Gastrocnemius medialis (tissue), 4 donors: ENCODE results near the gene FAM107B. TPM values are rescaled to one million over a fixed set of nuclear protein-coding genes. Genes with fewer than 3 reads are reported as not detected.

Experiments
- ATAC-seq, 2 donors: fragments of 150-250 bp; one replicate each; pipeline ENCODE4 v1.9.1; 2016
- DNase-seq, 2 donors: peaks; one replicate each; pipeline ENCODE4 v3.0.0-alpha.2; 2019
- H3K27ac ChIP-seq, 4 donors: fragments of 200-600 bp; sonication (generic); 1 replicate in 1 of 4; 2 replicates in 3 of 4; pipeline ENCODE4 v1.5.1; 2016 to 2018; ENCODE audit warnings: mild to moderate bottlenecking in 2 of 4, moderate library complexity in 1 of 4
- H3K27me3 ChIP-seq, 3 donors: fragments of 200-600 bp; sonication (generic) in 2 of 3; 1 replicate in 1 of 3; 2 replicates in 2 of 3; pipeline versions ENCODE4 v1.5.1 to v1.6.0; 2016 to 2019; ENCODE audit warnings: mild to moderate bottlenecking in 1 of 3, moderate library complexity in 1 of 3
- H3K36me3 ChIP-seq, 2 donors: fragments of 200-600 bp; sonication (generic) in 1 of 2; one replicate each; pipeline ENCODE4 v1.5.1; 2017 to 2018
- H3K4me1 ChIP-seq, 2 donors: fragments of 200-600 bp; sonication (generic) in 1 of 2; one replicate each; pipeline ENCODE4 v1.5.1; 2016 to 2017; ENCODE audit warnings: mild to moderate bottlenecking in 2 of 2
- H3K4me3 ChIP-seq, 4 donors: fragments of 200-600 bp; sonication (generic) in 3 of 4; 1 replicate in 1 of 4; 2 replicates in 3 of 4; pipeline ENCODE4 v1.5.1; 2016 to 2019; ENCODE audit warnings: mild to moderate bottlenecking in 2 of 4
- H3K9me3 ChIP-seq, 3 donors: fragments of 200-600 bp; sonication (generic) in 2 of 3; 1 replicate in 1 of 3; 2 replicates in 2 of 3; pipeline ENCODE4 v1.5.1; 2016 to 2019
- POLR2A ChIP-seq, 2 donors: fragments of 450-650 bp; IDR thresholded peaks; one replicate each; pipeline ENCODE4 v1.6.1; 2017; ENCODE audit warnings: antibody characterized with exemption in 2 of 2, mild to moderate bottlenecking in 2 of 2, moderate library complexity in 2 of 2
- in situ Hi-C, 4 donors: fragments of 200-750 bp; cut with MboI; loops; one replicate each; pipeline versions ENCODE4 v1.15.0 to v1.8.0; 2017; ENCODE audit warnings: low sequenced_read_pairs in 4 of 4
- intact Hi-C: fragments of 100-400 bp; cut with DNase I; formaldehyde crosslinking; loops from one replicate; pipeline ENCODE4 v1.15.1; 2023; ENCODE audit warnings: low total_unique reads
- total RNA-seq, 4 donors: library from RNA; depleted of rRNA; stranded (reverse); fragments of >200 nt; gene quantifications; one replicate each; pipeline versions ENCODE4 v1.1.0 to v1.2.3, GENCODE V29; 2016
- TF ChIP-seq, protein P1 (sequence below), 5 experiments: fragments of 450-650 bp in 3 of 5; fragments of 200-600 bp in 2 of 5; sonication (generic) in 2 of 5; IDR thresholded peaks in 4 of 5; conservative IDR thresholded peaks in 1 of 5; 1 replicate in 4 of 5; 2 replicates in 1 of 5; pipeline ENCODE4 v1.5.1; 2016 to 2019; ENCODE audit warnings: antibody characterized with exemption in 5 of 5, mild to moderate bottlenecking in 3 of 5, moderate library complexity in 3 of 5

The FAM107B gene
- total RNA-seq, 4 donors from 2014 or later, result 1.5 to 3.7 (median 2.6) TPM

DNA sequence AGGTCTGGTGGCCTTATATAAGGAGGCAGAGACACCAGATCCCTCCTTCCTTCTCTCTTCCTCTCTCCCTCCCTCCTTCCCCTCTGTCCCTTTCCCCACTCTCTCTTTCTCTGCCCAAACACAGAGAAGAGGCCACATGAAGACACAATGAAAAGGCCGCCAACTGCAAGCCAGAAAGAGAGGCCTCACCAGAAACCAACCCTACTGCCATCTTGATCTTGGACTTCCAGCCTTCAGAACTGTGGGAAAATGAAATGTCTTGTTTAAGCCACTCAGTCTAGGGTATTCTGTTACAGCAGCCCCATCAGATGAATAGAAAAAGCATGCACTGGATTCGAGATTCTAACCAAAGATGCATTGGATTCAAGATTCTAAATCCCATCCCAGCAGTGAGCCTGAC is 168.1 kb downstream of the FAM107B start:
- ATAC-seq (no peak), DNase-seq (no peak)
- in situ Hi-C loops, result no loop called here
- Histone ChIP-seq H3K27me3 (no peaks in the 10 kb centered on the region), H3K27ac (no peak overlapping the region), H3K4me1 (peaks cover 7 to 12% of the 10 kb centered on the region in 2 donors), H3K4me3 (no peak overlapping the region), H3K9me3 (no peaks in the 10 kb centered on the region), H3K36me3 (no peaks in the 10 kb centered on the region)
- TF ChIP-seq, protein P1, sequence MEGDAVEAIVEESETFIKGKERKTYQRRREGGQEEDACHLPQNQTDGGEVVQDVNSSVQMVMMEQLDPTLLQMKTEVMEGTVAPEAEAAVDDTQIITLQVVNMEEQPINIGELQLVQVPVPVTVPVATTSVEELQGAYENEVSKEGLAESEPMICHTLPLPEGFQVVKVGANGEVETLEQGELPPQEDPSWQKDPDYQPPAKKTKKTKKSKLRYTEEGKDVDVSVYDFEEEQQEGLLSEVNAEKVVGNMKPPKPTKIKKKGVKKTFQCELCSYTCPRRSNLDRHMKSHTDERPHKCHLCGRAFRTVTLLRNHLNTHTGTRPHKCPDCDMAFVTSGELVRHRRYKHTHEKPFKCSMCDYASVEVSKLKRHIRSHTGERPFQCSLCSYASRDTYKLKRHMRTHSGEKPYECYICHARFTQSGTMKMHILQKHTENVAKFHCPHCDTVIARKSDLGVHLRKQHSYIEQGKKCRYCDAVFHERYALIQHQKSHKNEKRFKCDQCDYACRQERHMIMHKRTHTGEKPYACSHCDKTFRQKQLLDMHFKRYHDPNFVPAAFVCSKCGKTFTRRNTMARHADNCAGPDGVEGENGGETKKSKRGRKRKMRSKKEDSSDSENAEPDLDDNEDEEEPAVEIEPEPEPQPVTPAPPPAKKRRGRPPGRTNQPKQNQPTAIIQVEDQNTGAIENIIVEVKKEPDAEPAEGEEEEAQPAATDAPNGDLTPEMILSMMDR (IDR thresholded peaks at IDR 0.05 in 4 of 5, conservative IDR thresholded peaks at IDR 0.05 in 1 of 5), result no peak
- no peak for TF ChIP-seq POLR2A (IDR thresholded peaks at IDR 0.05)
- intact Hi-C loops, result loop anchor here (10.0 kb wide), 1 partner anchor 1512 kb away; no protein-coding TSS in a partner anchor

DNA sequence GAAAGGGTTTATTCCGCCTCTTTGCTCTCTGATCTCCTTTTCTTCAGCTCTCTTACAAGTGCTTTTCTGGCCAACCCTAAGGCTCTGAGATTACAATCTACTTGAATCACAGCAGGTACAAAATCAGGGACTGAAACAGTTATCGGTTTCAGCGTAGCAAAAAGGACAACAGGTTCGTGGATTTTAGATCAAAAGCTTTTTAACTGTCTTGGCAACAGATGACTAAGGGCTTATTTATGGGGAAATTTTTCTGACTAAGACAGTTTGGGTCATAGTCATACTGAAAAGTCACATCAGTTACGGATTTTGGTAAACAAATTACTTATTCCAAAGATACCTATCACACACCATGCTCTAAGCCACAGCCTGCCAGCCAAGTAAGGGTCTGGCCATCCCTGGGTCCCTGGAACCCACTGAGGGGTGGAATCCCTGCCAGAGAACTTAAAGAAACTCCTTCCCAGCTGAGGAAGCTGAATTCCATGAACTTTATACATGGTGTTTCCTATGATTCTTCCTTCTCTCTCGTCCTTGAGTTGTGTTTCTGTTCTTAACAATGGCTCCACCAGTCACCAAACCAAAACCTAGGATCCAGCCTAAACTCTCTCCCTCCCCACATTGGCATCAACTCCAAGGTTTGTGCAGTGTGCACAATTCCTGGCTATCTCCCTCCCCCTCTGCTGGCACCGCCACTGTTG is 169.3 kb downstream of the FAM107B start:
- Histone ChIP-seq H3K4me1 (peaks cover 7 to 12% of the 10 kb centered on the region in 2 donors), H3K4me3 (peak overlapping the region; percentile 56 to 79 (median 66)), H3K27ac (peak overlapping the region in 2 of 4 donors; percentile 34 to 58), H3K27me3 (no peaks in the 10 kb centered on the region), H3K9me3 (no peaks in the 10 kb centered on the region), H3K36me3 (no peaks in the 10 kb centered on the region)
- in situ Hi-C loops (no loop called here), intact Hi-C loops (loop anchor here (2.0 to 10.0 kb wide), 3 partner anchors 233 to 1511 kb away; partner anchors contain the start of genes CDNF, HSPA14, MSANTD7 and RPP38)
- TF ChIP-seq POLR2A (IDR thresholded peaks at IDR 0.05), result no peak
- TF ChIP-seq, protein P1 (IDR thresholded peaks at IDR 0.05 in 4 of 5, conservative IDR thresholded peaks at IDR 0.05 in 1 of 5), result no peak
- no peak for DNase-seq
- ATAC-seq, result no peak

DNA sequence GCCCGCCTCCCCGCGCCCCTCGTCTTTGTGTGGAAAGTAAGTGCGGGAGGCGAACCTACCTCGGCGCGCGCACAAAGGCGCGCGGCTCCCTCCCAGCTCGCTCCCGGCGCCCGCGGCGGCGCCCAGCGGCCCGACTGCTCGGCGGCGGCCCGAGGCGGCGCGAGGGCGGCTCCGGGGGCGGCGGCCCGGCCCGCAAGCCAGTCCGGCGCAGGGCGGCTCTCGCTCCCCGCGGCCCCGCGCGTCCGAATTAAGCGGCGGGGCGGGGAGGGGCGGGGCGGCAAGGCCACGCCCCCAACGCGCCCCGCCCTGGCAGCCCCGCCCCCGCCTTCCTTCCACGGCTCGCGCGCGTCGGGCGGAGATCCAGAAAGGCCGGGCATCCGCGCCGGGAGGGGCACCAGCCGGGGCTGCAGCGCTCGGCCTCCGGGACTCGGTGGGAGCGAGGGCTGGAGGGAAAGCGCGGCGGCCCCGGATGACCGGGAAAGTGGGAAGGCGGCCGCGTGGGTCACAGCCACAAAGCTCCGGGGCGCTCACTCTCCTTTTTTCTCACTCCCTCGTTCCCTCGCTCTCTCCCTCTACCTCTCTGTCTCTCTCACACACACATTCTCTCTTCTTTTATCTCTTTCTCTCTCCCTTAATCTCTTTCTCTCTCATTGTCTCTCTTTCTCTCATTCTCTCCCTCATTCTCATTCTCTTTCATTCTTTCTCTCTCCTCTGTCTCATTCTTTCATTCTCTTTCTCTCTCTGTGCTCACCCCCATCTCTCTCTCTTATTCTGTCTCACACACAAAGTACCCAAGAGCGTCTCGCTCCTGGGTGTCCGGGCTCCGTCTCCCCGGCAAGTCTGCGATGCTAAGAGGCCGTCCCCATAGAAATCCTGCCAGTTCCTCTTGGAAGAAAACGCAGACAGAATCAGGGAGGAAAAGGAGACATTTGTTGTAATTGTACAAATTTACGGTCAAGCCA is 170.2 kb downstream of the FAM107B start:
- peak overlapping the region; percentile 56 to 79 (median 66) for H3K4me3 ChIP-seq
- in situ Hi-C loops, result no loop called here
- no peaks in the 10 kb centered on the region for H3K36me3 ChIP-seq
- TF ChIP-seq POLR2A (IDR thresholded peaks at IDR 0.05), result peak in 1 of 2 donors; percentile 66
- TF ChIP-seq, protein P1 (IDR thresholded peaks at IDR 0.05 in 4 of 5, conservative IDR thresholded peaks at IDR 0.05 in 1 of 5), result no peak
- intact Hi-C loops, result loop anchor here (2.0 to 10.0 kb wide), 5 partner anchors 234 to 1510 kb away; partner anchors contain the start of genes CDNF, DCLRE1C, HSPA14 and MSANTD7
- H3K4me1 ChIP-seq, result peaks cover 7 to 12% of the 10 kb centered on the region in 2 donors
- peak; percentile 52 to 53 for DNase-seq
- no peaks in the 10 kb centered on the region for H3K9me3 ChIP-seq
- ATAC-seq, result peak; percentile 89 to 90
- H3K27ac ChIP-seq, result peak overlapping the region; percentile 30 to 58 (median 44)
- H3K27me3 ChIP-seq, result no peaks in the 10 kb centered on the region

DNA sequence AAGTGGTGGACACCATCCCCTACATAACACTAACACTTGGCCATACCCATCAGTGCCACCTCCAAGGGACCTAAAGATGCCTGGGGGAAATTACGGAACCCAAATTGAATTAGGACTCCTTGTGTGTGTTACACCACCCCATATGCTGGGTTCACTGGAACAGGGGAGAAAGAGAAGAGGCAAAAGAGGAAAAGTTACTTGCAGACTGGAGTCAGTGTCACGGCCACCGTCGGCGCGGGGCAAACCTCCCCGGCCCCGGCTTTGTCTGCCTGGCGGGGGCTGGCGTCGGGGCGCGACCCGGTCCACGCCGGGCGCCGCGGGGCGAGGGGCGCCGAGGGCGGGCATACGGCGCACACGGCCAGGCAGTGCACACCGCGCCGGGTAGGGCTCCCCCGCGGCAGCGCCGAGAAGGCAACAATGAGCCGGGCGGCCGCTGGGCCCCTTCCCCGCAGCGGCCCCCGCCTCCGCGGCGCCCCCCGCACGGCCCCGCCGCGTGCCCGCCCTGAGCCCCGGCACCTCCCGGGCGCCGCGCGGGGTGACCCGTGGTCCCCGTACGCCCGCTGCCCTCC is 171.1 kb downstream of the FAM107B start:
- intact Hi-C loops (loop anchor here (2.0 to 10.0 kb wide), 5 partner anchors 235 to 1509 kb away; partner anchors contain the start of genes CDNF, DCLRE1C, HSPA14 and MSANTD7), in situ Hi-C loops (no loop called here)
- Histone ChIP-seq H3K4me3 (peak overlapping the region; percentile 36 to 71 (median 58)), H3K9me3 (no peaks in the 10 kb centered on the region), H3K36me3 (no peaks in the 10 kb centered on the region), H3K4me1 (peaks cover 7 to 12% of the 10 kb centered on the region in 2 donors), H3K27ac (no peak overlapping the region), H3K27me3 (no peaks in the 10 kb centered on the region)
- TF ChIP-seq, protein P1 (IDR thresholded peaks at IDR 0.05 in 4 of 5, conservative IDR thresholded peaks at IDR 0.05 in 1 of 5), result no peak
- no peak for TF ChIP-seq POLR2A (IDR thresholded peaks at IDR 0.05)
- DNase-seq, result no peak
- peak; percentile 13 to 32 for ATAC-seq
